KMS-11 (cell line): ENCODE data around the gene ZSCAN31.
A peak's percentile ranks its signal among the peaks of the same experiment; 100 is the strongest.

Source experiments
- H2AFZ ChIP-seq: fragments of 200-600 bp; sonication (generic); 2 replicates; pipeline ENCODE4 v1.6.1; 2016; ENCODE audit warnings: antibody characterized with exemption, mixed run types, low read depth
- H3K27ac ChIP-seq: fragments of 200-600 bp; sonication (generic); 2 replicates; pipeline ENCODE4 v1.6.1; 2016; ENCODE audit warnings: mild to moderate bottlenecking, mixed run types
- H3K27me3 ChIP-seq: fragments of 200-600 bp; sonication (generic); 2 replicates; pipeline ENCODE4 v1.6.1; 2017; ENCODE audit warnings: mild to moderate bottlenecking, low read depth, mixed run types, moderate library complexity; ENCODE audit not compliant: insufficient read depth
- H3K36me3 ChIP-seq: fragments of 200-600 bp; sonication (generic); 2 replicates; pipeline ENCODE4 v1.6.1; 2017; ENCODE audit warnings: mild to moderate bottlenecking, mixed run types; ENCODE audit not compliant: insufficient read depth
- H3K4me1 ChIP-seq: fragments of 200-600 bp; sonication (generic); 2 replicates; pipeline ENCODE4 v1.6.1; 2016; ENCODE audit warnings: mild to moderate bottlenecking, low read depth, mixed run types; ENCODE audit not compliant: poor library complexity, severe bottlenecking
- H3K4me2 ChIP-seq: fragments of 200-600 bp; sonication (generic); 2 replicates; pipeline ENCODE4 v1.7.0; 2016; ENCODE audit warnings: mild to moderate bottlenecking, mixed run types
- H3K4me3 ChIP-seq: fragments of 200-600 bp; sonication (generic); IDR thresholded peaks from 2 replicates; pipeline ENCODE4 v1.6.1; 2017; ENCODE audit warnings: low read depth, low read length, mixed read lengths; ENCODE audit not compliant: insufficient read depth
- H3K79me2 ChIP-seq: fragments of 200-600 bp; sonication (generic); 2 replicates; pipeline ENCODE4 v1.6.1; 2016; ENCODE audit warnings: low read depth, mixed run types; ENCODE audit not compliant: insufficient read depth
- H3K9ac ChIP-seq: fragments of 200-600 bp; sonication (generic); 2 replicates; pipeline ENCODE4 v1.6.1; 2016; ENCODE audit warnings: mild to moderate bottlenecking, mixed run types
- H4K20me1 ChIP-seq: fragments of 200-600 bp; sonication (generic); 2 replicates; pipeline ENCODE4 v1.6.1; 2016; ENCODE audit warnings: mild to moderate bottlenecking, mixed run types; ENCODE audit not compliant: insufficient read depth
- TF ChIP-seq, protein P1 (sequence below): fragments of 200-600 bp; sonication (generic); conservative IDR thresholded peaks from 2 replicates; pipeline ENCODE4 v1.6.1; 2017; ENCODE audit warnings: low read depth, mild to moderate bottlenecking, antibody characterized with exemption, low read length, moderate library complexity, mixed read lengths

ZSCAN31 gene

DNA sequence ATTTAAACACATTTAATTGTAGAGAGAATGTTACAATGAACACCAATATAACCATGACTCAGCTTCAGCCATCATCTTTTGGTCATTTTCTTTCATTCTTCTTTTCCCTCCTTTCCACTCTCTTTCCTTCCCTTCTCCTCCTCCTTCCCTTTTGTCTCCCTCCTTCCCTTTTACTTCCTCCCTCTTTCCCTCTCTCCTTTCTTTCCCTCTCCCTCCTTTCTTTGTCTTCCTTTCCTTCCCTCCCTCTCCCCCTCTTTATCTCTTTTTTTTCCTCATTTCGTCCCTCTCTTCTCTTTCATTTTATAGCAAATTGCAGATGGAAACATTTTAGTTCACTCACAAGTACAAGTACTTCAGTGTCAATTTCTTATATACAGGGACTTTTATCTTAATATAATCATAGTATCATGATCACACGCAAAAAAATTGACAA is 15.6 kb upstream of the ZSCAN31 start:
- no peak overlapping the region for H3K4me3 ChIP-seq
- no peak overlapping the region for H2AFZ ChIP-seq

DNA sequence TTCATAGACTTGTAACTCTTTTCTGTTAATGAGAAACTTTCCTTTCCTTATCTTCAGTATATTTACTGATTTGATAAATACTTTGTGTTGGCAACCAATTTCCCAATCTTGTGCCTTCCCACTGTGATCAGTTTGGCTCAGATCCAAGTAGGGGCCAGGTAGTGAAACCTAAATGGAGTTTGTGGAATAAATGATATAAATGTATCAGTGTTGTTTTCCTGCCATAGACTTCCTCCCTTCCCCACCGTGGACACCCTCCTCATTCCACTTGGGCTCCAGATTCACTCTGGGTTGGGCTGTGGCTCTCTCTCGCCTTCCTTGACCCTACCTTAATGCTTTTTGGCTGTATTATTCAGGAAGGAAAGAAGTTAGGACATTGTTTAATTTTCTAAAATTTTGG is 15.1 kb upstream of the ZSCAN31 start:
- Histone ChIP-seq H3K27me3 (no peaks in the 10 kb centered on the region), H2AFZ (no peak overlapping the region), H3K4me1 (peaks cover 17% of the 10 kb centered on the region), H3K36me3 (no peaks in the 10 kb centered on the region), H3K4me3 (no peak overlapping the region), H3K9ac (no peak overlapping the region), H3K4me2 (0 out of 2 replicates have a peak overlapping the region, but pooled peaks have one; percentile 61), H4K20me1 (no peaks in the 10 kb centered on the region), H3K79me2 (peaks cover 3% of the 10 kb centered on the region; the same call in 1 of the 2 replicates), H3K27ac (no peak overlapping the region)
- TF ChIP-seq, protein P1, sequence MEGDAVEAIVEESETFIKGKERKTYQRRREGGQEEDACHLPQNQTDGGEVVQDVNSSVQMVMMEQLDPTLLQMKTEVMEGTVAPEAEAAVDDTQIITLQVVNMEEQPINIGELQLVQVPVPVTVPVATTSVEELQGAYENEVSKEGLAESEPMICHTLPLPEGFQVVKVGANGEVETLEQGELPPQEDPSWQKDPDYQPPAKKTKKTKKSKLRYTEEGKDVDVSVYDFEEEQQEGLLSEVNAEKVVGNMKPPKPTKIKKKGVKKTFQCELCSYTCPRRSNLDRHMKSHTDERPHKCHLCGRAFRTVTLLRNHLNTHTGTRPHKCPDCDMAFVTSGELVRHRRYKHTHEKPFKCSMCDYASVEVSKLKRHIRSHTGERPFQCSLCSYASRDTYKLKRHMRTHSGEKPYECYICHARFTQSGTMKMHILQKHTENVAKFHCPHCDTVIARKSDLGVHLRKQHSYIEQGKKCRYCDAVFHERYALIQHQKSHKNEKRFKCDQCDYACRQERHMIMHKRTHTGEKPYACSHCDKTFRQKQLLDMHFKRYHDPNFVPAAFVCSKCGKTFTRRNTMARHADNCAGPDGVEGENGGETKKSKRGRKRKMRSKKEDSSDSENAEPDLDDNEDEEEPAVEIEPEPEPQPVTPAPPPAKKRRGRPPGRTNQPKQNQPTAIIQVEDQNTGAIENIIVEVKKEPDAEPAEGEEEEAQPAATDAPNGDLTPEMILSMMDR, result no peak

More for the DNA sequence above, 15.6 kb upstream of the ZSCAN31 start:
- Histone ChIP-seq H3K79me2 (peaks cover 3% of the 10 kb centered on the region; the same call in 1 of the 2 replicates), H4K20me1 (no peaks in the 10 kb centered on the region), H3K4me1 (peaks cover 20% of the 10 kb centered on the region), H3K9ac (no peak overlapping the region), H3K36me3 (no peaks in the 10 kb centered on the region), H3K4me2 (no peak overlapping the region), H3K27ac (no peak overlapping the region), H3K27me3 (no peaks in the 10 kb centered on the region)
- TF ChIP-seq, protein P1, result no peak

DNA sequence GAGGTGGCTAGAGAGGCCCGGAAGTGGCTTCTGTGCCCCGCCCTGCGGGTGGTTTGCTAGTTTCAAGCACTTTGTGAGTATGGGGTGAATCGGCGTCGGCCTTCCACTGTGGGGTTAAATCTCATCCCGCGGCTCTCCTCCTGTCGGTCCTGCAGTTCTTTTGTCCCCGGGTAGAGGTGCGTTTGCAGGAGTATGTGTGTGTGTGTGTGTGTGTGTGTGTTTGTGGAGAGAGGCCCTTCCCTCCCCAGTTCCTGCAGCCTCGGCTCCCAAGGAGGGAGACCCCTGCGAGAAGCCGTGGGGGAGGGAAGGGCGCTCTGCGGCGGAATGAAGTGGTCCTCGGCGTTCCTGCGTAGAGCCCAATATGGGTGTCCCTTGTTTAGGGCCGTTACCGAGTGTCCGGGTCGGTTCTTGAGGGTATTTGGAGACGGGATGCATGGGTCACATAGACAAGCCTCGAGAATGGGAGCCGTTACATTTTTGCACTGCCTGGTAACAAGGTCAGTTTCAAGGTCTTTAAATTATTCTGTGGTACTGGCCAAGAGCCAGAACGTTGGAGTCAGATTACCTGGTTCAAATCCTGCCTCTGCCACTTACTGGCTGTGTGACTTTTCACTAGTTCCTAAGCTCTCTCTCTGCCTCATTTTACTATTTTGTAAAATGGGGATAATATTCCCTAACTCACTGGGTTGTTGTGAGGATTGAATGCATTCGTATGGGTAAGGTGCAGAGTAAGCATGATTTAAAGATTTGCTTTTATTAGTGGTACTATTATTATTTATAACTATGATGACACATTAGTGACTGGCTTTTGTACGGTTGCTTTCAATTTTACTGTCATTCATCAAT is 14.2 kb upstream of the ZSCAN31 start, which contains the start of gene ZKSCAN3:
Gene ZKSCAN3, plus strand, starts transcription at position 56 of the 846 bp plus-strand sequence. CDS start 9,640 bp downstream, outside the sequence.
- TF ChIP-seq, protein P1, result no peak
- no peaks in the 10 kb centered on the region for H4K20me1 ChIP-seq
- peaks cover 3% of the 10 kb centered on the region; the same call in 1 of the 2 replicates for H3K79me2 ChIP-seq
- H3K4me3 ChIP-seq, result no peak within 1 kb of the TSS
- H3K36me3 ChIP-seq, result no peaks in the 10 kb centered on the region
- no peaks in the 10 kb centered on the region for H3K27me3 ChIP-seq
- peak within 1 kb of the TSS; percentile 61 for H3K4me2 ChIP-seq
- peak within 1 kb of the TSS; percentile 39; the same call in 1 of the 2 replicates for H3K27ac ChIP-seq
- H3K4me1 ChIP-seq, result peaks cover 14% of the 10 kb centered on the region
- peak within 1 kb of the TSS; percentile 49; the same call in 1 of the 2 replicates for H3K9ac ChIP-seq
- peak within 1 kb of the TSS; percentile 94 for H2AFZ ChIP-seq

DNA sequence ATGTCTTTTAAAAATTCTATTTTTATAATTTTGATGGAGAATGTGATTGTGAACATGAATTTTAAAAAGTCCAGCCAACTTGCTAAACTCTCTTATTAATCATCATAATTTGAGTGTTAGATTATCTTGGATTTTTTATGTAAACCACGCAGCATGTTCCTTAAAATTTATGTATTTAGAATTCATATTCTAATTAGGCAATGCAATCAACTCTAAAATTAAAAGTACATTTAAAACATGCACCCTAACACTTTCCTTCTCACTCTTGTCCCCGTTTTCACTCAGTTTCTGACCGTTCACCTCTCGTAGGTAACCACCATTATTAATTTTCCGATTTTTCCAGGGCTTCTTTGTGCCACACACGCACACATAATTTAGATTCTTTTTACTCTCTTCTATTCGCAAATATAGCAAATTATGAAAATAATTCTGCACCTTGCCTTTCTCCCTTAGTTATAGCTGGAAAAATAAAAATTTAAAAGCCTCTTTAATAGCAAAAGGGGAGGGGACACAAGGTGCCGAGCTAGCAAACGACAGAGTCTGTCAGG is 13.5 kb upstream of the ZSCAN31 start:
- peaks cover 14% of the 10 kb centered on the region for H3K4me1 ChIP-seq
- H3K4me3 ChIP-seq, result no peak overlapping the region
- H3K9ac ChIP-seq, result peak overlapping the region; percentile 49; the same call in 1 of the 2 replicates
- H2AFZ ChIP-seq, result peak overlapping the region; percentile 94
- peak overlapping the region; percentile 61 for H3K4me2 ChIP-seq
- H3K79me2 ChIP-seq, result peaks cover 3% of the 10 kb centered on the region; the same call in 1 of the 2 replicates
- H3K27ac ChIP-seq, result peak overlapping the region; percentile 39; the same call in 1 of the 2 replicates
- H4K20me1 ChIP-seq, result no peaks in the 10 kb centered on the region
- TF ChIP-seq, protein P1, result no peak
- H3K27me3 ChIP-seq, result no peaks in the 10 kb centered on the region
- no peaks in the 10 kb centered on the region for H3K36me3 ChIP-seq
